Mesodermal cell (in vitro differentiated cells): ENCODE measurements around the gene PRDM16.

Experiments
- H3K27ac ChIP-seq: 2 replicates; pipeline ENCODE4 v1.7.0; 2013; ENCODE audit warnings: mild to moderate bottlenecking, low read depth, low read length, moderate library complexity; ENCODE audit not compliant: severe bottlenecking
- H3K36me3 ChIP-seq: 2 replicates; pipeline ENCODE4 v1.7.1; 2013; ENCODE audit warnings: mild to moderate bottlenecking, low read length, moderate library complexity; ENCODE audit not compliant: control insufficient read depth, insufficient read depth
- H3K4me1 ChIP-seq: one replicate; pipeline ENCODE4 v1.7.1; 2013; ENCODE audit warnings: mild to moderate bottlenecking, low read length; ENCODE audit not compliant: insufficient read depth, control insufficient read depth, poor library complexity, severe bottlenecking
- H3K4me3 ChIP-seq: 2 replicates; pipeline ENCODE4 v1.7.0; 2013; ENCODE audit warnings: low read length, control low read depth, mild to moderate bottlenecking; ENCODE audit not compliant: insufficient read depth, poor library complexity, severe bottlenecking; ENCODE audit errors: extremely low read depth
- H3K9me3 ChIP-seq: 2 replicates; pipeline ENCODE4 v1.7.1; 2013; ENCODE audit warnings: mild to moderate bottlenecking, low read length, moderate library complexity; ENCODE audit not compliant: control insufficient read depth
- WGBS, 2 experiments: methylation state at CpG; one replicate each; pipeline ENCODE4 v1.1.5; 2013; ENCODE audit warnings: missing lambda C conversion rate in 2 of 2; ENCODE audit not compliant: insufficient coverage in 2 of 2; 5-methylcytosine and 5-hydroxymethylcytosine counted together

The PRDM16 gene

DNA sequence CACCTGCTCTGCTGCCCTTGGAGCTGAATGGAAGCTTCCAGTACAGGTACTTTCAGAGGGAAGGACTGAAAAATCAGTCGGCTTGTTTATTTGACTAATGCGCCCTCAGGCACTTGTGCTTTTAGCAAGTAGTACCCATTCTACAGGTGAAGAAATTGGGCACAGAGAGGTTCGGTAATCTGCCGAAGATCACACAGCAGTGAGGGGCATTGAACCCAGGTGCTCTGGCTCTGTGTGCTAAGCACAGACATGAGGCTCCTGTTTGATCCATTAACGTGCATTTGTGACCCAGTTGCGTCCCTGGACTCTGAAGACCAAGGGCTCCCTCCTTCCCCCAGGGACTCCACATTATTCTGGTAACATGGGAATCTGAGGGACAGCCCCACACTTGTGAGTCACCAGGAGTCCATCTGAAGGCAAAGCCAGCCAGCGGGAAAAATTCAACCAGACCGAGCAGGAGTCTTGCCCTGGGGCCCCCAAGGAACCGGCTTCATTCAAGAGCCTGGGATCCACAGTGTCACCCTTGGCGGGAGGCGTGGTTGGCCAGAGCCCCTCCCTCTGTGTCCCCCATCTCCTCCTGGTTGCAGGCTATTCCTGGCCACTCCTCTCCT is 193.1 kb downstream of the PRDM16 start:
- Histone ChIP-seq H3K9me3 (no peaks in the 10 kb centered on the region), H3K36me3 (no peaks in the 10 kb centered on the region), H3K27ac (no peak overlapping the region), H3K4me3 (no peak overlapping the region), H3K4me1 (no peaks in the 10 kb centered on the region)
- WGBS, 2 experiments: 71 to 83% methylated on average over 9 to 11 of the region's 11 CpGs

DNA sequence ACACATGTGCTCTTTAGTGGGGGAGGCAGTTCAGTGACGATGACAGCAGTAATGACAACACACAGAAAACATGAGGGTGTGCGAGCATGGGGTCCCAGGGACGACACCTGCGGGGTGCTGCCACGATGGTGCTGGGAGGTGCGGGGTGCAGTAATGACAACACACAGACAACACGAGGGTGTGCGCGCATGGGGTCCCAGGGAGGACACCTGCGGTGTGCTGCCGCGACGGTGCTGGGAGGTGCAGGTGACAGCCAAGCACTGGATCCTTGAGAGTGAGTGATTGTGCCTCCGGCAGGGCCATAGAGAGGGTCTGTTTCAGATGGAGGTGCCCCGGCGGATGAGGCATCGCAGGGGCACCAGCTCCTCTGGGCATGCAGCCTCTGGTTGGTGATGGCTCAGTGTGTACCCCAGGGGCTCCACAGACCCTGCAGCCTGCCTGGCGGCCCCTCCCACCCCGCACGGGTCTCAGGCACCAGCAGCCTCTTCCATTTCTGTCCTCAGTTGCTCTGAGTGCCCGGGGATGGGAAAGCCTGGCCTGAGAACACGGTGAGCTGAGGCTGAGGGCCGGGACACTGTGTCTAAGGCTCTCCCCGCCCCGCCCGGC is 193.8 kb downstream of the PRDM16 start:
- Histone ChIP-seq H3K4me1 (no peaks in the 10 kb centered on the region), H3K36me3 (no peaks in the 10 kb centered on the region), H3K27ac (no peak overlapping the region), H3K9me3 (no peaks in the 10 kb centered on the region), H3K4me3 (no peak overlapping the region)
- WGBS, 2 experiments: 94% methylated on average over 23 to 26 of the region's 26 CpGs

DNA sequence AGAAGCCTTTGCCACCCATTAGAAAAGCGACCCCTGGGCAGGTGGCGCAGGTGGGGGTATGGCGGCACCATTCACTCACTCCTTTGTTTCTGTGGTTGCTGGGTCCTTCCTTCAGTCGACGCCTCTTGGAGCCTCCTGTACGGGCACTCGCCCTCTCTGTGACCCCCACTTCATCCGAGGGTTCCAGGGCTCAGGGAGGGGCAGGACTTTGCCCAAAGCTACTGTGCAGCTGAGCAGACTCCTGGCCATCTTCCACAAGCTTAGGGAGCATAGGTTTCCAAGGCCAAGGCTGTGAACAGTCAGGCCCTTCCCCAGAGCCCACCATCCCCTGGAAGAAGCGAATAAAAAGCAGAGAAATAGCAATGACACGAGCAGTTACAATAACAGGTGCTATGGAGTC is 194.8 kb downstream of the PRDM16 start:
- 92 to 93% methylated on average over 8 to 9 of the region's 10 CpGs for WGBS, 2 experiments

DNA sequence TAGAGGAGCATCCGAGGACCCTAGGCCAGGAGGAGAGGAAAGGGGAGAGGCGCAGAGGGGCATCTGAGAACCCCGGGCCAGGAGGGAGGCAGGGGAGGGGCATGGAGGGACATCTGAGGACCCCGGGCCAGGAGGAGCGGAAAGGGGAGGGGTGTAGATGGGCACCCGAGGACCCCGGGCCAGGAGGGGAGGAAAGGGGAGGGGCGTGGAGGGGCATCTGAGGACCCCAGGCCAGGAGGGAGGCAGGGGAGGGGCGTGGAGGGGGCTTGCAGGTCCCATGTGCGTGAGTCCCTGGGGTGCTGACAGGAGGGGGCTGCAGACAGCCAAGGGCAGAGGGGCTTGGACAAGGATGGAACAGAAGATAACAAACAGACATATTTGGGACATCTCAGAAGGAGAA is 195.5 kb downstream of the PRDM16 start:
- no peaks in the 10 kb centered on the region for H3K36me3 ChIP-seq
- H3K9me3 ChIP-seq: no peaks in the 10 kb centered on the region
- no peak overlapping the region for H3K4me3 ChIP-seq
- no peaks in the 10 kb centered on the region for H3K4me1 ChIP-seq
- WGBS, 2 experiments: 91 to 94% methylated on average over 9 to 10 of the region's 10 CpGs
- no peak overlapping the region for H3K27ac ChIP-seq

More for the DNA sequence above, 194.8 kb downstream of the PRDM16 start:
- Histone ChIP-seq H3K36me3 (no peaks in the 10 kb centered on the region), H3K9me3 (no peaks in the 10 kb centered on the region), H3K4me1 (no peaks in the 10 kb centered on the region), H3K4me3 (no peak overlapping the region), H3K27ac (no peak overlapping the region)

DNA sequence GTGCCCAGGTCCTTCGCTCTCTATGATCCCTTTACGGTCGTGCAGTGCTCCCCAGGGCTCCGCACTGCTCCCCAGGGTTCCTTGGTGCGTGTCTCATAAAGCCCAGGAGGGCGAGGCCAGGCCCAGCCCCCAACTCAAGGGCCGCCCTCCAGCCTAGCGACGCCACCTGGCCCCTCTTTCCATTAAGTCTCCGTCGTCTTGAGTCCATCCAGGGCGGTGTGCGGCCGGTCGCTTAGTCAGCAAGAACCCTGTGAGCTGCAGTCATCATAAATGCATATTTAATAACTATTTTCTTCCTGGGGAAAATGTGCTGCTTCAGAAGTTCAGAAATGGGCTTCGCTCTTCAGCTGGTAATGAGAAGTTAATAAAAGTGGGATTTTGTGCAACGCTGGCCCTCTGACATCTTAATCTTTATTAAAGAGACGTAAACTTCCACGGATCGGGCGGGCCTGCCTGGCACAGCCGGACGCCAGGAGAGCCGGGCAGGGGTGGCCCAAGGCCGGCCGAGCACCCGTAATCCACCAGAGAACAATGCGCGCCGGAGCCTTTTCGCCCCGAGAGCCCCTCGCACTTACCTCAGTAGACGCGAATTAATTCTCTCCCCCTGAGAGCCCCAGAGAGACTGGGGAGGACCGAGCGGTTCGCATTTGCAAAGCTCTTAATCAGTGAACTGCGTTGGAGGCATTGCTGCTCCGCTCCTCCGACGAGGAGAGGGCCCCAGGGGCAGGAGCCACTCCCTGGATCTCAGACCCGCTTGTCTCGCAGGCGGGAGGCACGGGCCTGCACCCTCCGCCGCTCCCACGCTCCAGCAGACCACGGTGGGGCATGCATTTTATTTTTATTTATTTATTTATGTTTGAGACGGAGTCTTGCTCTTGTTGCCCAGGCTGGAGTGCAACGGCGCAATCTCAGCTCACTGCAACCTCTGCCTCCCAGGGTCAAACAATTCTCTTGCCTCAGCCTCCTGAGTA is 197.1 kb downstream of the PRDM16 start:
- Histone ChIP-seq H3K9me3 (no peaks in the 10 kb centered on the region), H3K27ac (no peak overlapping the region), H3K4me1 (no peaks in the 10 kb centered on the region), H3K4me3 (no peak overlapping the region), H3K36me3 (no peaks in the 10 kb centered on the region)
- 88 to 89% methylated on average over 33 to 35 of the region's 53 CpGs for WGBS, 2 experiments

DNA sequence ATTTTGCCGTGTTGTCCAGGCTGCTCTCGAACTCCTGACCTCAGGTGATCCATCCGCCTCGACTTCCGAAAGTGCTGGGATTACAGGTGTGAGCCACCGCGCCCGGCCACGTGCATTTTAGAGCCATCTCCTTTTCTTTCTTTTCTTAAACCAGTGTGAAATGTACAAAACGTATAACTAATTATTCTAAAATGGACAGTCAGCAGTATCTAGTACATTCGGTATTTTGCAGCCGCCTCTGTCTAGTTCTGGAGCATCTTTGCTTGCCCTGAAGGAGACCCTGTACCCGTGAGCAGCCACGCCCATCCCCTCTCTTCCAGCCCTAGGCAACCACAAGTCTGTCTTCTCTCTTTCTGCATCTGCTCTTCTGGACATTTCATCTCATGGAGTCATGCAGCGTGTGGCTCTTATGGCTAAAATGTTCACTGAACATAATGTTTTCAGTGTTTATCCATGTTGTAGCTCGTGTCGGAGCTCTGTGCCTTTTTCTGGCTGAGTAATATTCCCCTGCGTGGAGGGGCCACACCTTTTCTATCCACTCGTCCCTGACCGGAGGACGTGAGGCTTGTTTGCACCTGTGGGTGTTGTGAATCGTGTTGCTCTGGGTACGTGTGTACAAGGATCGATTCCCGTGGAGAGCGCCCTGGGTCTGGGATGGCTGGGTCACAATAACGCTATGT is 198.0 kb downstream of the PRDM16 start:
- H3K9me3 ChIP-seq: no peaks in the 10 kb centered on the region
- H3K36me3 ChIP-seq: no peaks in the 10 kb centered on the region
- no peak overlapping the region for H3K4me3 ChIP-seq
- H3K27ac ChIP-seq: no peak overlapping the region
- WGBS, 2 experiments: 92 to 93% methylated on average over 21 to 27 of the region's 27 CpGs
- H3K4me1 ChIP-seq: no peaks in the 10 kb centered on the region

DNA sequence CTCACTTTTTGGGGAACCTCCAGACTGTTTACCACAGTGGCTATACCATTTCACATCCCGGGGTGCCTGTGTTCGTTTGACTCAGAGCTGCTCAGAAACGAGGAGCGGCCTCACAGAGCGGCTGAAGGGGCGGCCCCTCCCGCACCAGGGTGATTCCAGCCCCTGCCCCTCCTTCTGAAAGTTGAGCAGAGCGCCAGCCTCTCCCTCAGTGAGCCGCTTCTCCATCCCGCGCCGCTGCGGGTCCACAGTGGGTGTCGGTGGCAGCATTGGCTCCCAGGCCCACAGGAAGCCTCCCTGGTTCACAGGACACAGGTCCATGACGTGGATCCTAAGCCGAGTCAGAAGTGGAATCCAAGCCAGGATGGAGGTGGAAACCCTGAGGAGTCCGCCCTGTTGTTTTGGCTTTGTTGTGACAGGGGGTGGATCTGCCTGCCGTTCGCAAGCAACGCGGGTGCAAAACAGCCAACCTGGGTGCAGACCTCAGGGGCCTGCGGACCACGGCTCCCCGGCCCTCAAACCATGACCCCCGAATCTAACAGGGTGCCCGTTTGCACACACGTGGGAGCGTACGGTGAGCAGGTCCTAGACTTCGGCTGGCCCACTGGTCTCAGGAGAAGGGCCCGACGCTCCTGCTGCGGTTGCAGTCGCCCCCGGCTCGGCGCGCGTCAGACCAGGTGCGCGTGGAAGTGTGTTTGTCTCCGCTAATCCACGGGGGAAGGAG is 198.7 kb downstream of the PRDM16 start:
- no peaks in the 10 kb centered on the region for H3K9me3 ChIP-seq
- H3K4me3 ChIP-seq: no peak overlapping the region
- no peaks in the 10 kb centered on the region for H3K4me1 ChIP-seq
- H3K27ac ChIP-seq: no peak overlapping the region
- 92 to 93% methylated on average over 42 of the region's 43 CpGs for WGBS, 2 experiments
- H3K36me3 ChIP-seq: no peaks in the 10 kb centered on the region

DNA sequence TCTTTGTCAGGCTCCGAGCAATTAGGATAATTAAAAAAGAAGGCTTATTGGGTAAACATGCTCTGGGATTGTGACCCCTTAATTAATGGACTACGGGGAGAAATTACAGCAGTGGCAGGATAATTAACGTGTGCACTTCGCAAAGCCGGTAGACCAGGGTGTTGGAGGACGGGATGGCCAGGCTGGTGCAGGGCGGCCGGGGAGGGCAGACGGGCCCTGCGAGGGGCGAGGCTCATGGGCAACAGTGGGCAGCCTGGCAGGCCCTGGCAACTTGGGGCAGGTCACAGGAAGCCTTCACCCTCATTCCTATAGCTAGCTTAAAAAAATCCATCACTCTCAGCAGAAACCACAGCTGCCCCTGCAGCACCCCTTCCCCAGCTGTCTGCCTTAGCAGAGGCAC is 199.3 kb downstream of the PRDM16 start:
- WGBS, 2 experiments: 86 to 92% methylated on average over 7 to 11 of the region's 11 CpGs
- H3K4me3 ChIP-seq: no peak overlapping the region
- H3K9me3 ChIP-seq: no peaks in the 10 kb centered on the region
- H3K27ac ChIP-seq: no peak overlapping the region
- no peaks in the 10 kb centered on the region for H3K36me3 ChIP-seq
- H3K4me1 ChIP-seq: no peaks in the 10 kb centered on the region

DNA sequence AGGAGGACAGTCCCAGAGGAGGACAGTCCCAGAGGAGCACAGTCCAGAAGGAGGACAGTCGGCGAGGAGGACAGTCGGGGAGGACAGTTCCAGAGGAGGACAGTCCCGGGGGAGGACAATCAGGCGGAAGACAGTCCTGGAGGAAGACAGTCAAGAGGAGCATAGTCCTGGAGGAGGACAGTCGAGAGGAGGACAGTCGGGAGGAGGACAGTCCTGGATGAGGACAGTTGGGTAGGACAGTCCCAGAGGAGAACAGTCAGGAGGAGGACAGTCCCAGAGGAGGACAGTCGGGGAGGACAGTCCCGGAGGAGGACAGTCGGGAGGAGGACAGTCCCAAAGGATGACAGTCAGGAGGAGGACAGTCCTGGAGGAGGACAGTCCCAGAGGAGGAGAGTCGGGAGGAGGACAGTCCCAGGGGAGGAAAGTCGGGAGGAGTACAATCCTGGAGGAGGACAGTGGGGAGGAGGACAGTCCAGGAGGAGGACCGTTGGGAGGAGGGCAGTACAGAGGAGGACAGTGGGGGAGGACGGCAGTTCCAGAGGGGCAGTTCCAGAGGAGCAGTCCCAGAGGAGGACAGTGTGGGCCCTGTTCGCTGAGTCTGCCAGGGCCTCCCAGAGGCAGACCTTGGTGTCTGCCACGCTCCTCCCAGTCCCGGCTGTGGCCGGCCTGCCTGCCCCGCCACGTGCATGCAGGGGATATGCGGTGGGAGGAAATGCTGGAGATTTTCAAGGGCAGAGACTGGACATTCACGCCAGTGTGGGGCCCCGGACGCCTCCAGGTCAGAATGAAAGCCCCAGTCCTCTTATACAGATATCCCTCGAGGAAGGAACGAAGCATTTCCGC is 201.6 kb downstream of the PRDM16 start:
- Histone ChIP-seq H3K4me1 (no peaks in the 10 kb centered on the region), H3K27ac (no peak overlapping the region), H3K4me3 (no peak overlapping the region), H3K9me3 (no peaks in the 10 kb centered on the region), H3K36me3 (no peaks in the 10 kb centered on the region)
- WGBS, 2 experiments: 87 to 91% methylated on average over 22 to 27 of the region's 27 CpGs
